ENCODE data around the gene STYK1.

STYK1 gene, protein sequence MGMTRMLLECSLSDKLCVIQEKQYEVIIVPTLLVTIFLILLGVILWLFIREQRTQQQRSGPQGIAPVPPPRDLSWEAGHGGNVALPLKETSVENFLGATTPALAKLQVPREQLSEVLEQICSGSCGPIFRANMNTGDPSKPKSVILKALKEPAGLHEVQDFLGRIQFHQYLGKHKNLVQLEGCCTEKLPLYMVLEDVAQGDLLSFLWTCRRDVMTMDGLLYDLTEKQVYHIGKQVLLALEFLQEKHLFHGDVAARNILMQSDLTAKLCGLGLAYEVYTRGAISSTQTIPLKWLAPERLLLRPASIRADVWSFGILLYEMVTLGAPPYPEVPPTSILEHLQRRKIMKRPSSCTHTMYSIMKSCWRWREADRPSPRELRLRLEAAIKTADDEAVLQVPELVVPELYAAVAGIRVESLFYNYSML

DNA sequence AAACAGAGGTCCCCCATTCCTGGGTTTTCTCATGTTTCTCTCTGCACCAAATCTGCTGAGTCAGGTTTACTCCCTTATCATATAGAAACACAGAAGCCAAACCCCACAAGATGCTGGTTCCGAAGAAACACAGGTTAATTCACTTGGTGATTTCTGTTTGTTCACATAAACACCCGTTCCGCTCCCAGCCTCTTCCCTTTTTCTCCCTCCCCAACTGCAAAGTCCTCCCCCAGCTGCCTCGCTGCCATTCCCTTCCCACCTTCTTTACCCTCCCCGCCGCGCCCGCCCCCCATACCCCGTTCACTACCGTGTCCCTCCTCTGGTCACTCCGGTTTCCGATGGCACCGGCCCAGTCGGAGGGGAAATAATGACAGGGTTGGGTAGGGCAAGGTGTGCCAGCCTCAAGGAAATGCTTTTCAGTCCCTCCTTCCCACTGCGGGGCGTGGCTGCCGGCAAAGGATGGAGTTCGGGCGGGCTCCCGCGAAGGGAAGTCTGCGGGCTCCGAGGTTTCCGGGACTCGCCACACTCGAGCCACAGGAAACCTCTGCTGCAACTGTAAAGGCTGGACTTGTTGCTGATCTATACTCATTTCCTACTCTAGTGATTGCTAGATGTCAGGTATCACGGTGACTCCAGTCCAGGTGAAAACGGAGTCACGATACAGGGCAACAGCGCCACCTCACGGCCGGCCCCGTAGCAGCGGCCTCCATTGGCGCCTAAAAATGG lies at the start of gene STYK1:
STYK1 (minus strand) TSS at position 394 of the 726 bp plus-strand sequence. CDS start 39,434 bp downstream, outside the sequence.
- peak; percentile 44 to 61 for DNase-seq

DNA sequence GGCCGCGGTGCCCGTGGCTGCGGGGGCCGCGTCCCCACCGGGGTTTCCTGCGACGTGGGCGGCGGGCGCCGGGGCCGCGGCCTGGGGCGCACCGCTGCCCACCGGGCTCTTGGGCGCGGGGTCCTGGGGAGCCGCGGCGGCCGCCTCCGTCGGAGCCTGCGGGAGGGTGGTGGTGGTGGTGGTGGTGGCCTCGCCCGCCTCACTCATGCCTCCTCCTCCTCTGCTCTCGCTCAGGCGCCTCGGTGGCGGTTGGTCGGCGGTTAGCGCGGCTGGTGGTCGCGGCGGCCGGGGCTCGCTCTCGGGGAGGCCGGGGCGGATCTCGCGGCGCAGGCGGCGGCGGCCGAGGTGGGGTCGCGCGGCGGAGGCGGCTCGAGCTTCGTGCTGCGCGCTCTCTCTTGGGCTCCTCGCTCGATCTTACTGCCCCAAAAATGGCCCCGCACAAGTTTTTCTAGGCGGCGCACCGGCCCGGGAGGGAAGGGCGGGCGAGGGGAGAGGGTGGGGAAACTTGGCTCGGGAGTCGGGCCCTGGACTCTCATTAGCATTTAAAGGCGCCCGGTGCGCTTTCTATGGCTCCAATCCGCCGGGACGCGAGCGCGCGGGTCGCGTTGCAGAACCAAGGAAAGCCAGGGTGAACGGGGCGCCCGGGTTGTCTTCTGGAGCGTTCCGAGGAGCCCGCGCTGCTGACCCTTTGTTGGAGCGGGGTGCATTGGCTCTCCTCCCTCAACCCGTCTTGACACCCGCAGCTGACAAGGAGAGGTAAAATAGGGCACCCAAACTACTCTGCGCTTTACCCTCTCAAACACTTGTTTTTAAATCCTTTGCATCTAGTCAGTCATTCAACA lies 49.3 kb upstream of the STYK1 start, which contains the start of gene YBX3:
YBX3 (minus strand) TSS at position 419 of the 842 bp plus-strand sequence; CDS start at position 207, 212 bp downstream.
- DNase-seq = peak; percentile 24 to 49

DNA sequence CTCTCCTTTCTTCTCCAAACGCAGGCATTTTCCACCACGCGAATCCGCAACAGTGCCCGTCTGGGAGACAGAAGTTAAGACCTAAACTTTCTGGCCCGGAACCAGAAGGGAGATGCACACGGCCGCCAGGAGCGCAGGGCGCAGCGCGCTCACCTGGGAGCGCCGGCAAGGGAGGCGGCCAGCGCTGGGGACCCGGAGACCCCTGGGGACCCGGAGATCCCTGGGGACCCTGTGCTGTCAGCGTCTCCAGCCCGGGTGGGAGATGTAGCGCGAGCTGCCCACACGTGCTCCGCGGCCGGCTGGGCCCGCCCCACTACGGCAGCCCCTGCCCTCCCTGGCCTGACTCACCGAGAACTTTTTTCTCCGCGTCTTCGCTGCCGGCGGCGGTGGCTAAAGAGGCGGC lies 48.7 kb upstream of the STYK1 start:
- peak; percentile 56 to 64 for DNase-seq

DNA sequence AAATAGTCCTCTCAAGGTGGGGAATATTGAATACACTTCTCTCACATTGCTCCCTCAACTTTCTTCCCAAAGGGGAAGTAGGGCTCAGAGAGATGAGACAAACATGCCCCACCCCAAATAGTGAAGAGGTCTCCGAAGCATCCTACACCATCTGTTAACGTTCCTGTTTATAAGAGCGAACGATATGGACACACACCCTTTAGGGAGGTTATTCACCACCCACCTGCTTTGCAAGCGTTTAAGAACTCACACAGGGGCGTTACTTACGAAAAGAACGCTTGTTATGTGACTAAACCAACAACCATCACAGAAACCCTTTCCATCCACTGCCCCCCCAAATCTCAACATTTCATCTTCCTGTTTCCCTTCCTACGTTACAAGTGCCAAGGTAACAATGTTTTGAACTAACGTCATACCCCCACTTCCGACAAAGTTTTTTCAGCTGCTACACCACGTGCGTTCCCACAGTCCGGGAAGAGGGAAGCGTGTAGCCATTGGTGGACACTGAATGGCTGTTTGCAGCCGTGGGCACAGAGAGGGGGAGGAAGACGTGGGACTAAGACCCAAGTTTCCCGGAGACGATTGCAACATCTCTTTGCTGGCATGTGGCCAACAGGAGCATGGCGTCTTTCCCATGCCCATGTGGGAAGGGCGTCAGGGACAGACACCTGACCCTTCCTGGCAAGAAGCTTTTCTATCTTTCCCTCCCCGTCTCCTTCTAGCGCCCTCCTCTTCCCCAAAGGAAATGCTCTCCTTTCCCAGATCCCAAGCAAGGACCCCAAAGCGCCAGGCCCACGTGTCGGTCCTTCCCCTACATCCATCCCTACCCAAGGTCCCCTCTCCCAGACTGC lies 48.0 kb upstream of the STYK1 start:
- peak; percentile 37 to 59 for DNase-seq

DNA sequence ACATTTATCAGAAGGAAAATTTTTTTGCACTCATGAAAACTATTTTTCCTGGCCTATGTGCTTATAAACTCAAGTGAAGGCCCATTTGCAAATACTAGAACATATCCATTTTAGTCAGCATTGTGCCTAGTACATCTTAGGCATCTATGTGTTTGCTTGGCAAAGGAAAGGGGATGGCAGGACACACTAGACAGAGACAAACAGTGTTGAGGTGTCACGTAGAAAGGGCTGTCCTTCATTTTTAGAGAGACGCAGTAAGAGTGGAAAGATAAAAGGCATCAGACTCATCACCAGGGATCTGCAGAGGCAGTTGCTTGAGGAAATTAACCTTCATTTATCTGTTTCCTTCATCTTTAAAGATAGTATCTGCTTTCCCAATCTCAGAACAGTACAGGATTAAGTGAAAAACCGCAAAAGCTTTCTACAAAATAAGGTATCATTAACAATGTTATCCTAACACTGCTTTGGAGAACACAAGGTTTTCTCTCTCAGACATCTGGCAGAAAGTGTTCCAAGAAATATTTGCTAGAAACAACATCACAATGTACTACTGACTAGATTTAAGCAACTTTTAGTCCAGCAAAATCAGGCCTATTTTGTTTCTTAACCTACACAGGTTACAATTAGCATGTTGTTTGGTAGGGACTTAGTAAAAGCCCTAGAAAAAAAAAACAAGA lies 47.3 kb upstream of the STYK1 start:
- DNase-seq = no peak

DNA sequence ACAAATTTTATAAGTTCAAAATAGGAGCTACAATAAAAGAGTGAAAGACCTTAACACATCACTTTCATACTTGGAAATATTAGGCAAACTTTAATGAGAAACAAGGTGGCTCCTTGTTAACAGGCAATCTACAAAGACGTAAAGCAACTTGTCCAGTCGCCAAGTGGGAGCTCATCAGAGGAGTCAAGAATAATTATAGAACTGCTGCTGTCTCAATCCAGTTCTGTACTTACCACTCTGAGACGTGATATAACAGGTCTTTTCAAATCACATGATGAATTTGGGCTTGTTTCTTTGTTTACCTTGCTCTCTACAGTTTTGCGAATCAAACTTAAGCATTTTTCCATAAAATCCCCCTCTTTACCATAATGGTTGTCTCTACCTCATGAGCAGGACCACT lies 45.6 kb upstream of the STYK1 start:
- DNase-seq = no peak

DNA sequence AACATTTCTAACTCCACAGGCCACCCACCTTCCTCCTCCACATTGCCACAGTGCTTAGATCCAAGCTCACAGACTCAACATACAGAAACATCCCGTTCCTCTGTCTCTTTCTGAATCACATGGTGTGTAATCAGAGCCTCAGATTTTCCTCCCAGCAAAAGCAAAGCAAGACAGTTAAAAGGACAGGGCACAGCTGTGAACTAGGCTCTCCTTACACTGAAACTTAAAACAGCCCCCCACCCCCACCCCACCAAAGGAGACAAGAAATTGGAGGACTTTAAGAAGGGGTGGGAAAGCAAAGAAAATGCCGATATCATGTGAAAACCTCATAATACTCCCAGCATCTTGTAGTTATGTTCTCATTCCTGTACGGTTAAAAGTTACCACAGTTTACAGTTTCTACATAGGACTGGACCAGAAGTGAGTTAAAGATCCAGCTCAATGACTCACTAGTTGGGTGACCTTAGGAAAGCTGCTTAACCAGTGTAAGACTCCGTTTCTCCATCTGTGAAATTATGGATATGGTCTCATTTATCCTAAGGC lies 44.5 kb upstream of the STYK1 start:
- DNase-seq = no peak

DNA sequence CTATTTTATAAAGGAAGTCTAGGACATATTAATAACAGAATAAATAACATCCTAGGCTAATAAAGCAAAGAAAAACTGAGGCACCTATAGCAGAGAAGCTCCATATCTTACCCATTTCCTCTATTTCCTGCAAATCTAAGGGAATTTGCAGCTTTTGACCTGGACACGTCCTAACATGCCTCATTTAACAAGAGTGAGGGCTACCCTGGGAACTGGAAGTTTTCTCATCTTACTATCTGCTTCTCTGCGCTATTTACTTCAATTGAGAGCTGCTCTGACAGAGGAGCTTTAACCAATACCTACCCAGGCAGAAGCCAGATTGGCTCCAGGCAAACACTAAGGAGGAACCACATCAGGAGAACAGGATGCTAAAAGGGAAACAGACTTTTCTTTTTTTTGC lies 43.6 kb upstream of the STYK1 start:
- no peak for DNase-seq

DNA sequence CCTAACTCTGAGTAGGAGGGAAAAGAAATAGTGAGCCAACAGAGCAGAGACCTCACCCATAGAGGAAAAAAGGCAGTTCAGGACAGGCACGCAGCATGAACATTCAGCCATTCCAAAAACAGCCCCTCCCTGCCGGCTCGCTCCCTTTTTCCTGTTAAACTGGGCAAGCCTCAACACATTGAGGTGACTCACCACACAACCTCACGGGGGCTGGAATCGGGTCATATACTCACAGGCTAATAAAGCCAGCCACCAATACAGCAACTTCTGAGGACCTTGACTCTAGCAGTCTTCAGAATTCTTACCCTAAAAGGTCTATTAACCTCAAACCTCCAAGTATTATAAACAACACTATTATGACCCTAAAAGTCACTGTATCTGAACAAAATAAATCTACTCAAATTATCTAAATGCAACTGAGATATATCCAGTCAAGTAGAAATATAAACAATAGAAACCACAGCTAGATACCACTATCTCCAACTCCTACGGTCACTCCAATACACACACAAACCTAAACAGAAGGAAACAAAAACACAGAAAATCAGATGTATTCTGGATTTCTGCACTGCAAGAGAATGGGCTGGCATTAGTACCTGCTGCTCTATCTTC lies 43.0 kb upstream of the STYK1 start:
- no peak for DNase-seq

DNA sequence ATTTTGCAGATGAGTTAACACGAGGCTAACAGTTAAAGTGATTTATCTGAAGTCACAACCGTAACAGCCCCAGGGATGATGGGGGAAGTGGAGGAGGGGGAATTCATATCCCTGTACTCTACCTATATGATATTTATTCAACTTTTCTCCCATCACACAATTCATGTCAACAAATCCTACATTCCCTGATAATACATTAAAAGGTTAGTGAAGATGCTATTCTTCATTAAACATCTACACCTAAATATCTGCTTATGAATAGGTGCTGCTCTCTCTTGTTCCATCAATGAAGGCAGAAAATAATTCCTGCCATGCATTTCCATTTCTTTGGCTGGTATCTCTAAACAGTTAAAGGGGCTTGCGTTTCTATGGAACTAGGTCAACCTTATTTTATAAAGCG lies 42.4 kb upstream of the STYK1 start:
- DNase-seq = no peak

DNA sequence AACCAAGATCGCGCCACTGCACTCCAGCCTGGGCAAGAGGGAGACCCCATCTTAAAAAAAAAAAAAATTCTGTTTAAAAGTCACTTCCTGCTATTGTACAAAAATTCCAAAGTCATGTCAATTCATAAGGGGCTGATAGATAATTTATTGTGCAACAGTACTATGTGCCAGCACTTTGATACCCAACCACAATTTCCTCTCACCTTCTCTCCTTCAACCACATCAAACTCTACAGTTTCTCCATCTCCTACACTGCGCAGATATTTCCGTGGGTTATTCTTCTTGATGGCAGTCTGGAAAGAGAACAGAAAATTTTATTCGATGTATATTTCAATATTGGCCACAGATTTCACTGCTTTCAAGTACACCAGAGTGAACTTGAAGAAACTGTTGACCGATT lies 41.6 kb upstream of the STYK1 start:
- peak in 1 of 2 experiments; percentile 9 for DNase-seq

DNA sequence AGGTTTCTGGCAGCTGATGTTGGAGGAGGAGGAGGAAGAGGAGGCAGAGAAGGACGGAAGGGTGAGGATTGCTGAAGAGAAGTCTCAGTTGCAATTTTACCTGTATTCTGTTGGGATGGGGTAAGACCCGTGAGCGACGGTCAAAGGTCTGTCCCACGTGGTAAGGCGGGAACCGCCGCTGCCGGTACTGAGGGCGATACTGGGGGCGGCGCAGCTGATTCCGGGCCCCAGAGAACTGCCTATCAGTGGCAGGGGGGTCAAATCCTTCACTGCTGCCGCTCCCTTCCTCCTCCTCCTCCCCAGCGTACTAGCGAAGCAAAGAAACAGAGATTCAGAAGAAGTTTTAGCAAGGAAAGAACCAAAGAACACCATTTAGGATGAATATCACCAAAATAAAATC lies 36.0 kb upstream of the STYK1 start:
- DNase-seq = no peak

DNA sequence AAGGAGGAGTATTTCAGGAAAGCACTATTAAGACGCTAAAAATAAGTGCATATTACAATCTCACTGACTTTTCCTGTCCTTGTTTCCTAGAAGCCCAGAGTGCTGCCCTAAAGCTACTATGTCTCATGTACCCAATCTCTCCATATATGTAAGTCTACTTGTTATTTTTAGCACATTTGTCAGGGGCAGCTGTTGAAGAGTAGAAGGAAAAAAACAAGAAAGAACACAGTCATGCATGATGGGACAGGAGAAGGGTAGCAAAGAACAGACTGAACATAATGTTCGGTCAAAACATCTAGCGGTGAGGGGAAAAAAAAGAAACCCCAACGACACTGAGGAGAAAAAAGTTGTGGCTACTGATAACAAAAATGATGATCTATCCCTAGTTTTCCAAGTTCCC lies 35.0 kb upstream of the STYK1 start:
- DNase-seq = no peak

DNA sequence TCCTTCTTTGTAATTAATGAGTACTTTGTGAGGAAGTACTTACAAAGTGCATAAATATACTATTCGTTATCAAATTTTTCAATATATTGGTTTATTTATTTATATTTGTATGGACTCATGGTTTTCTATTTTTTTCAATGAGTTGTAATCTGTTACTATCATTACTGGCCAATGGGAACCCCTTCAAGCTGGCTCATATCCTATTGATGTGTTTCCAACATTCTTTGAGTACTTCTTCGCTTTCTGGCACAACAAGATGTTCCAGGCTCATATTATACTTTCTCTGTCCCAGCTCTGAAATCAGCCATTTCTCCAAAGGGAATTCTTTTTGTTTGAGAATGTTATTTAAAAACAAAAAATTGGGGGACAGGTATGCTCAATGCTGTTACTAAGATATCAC lies 31.8 kb upstream of the STYK1 start:
- no peak for DNase-seq

DNA sequence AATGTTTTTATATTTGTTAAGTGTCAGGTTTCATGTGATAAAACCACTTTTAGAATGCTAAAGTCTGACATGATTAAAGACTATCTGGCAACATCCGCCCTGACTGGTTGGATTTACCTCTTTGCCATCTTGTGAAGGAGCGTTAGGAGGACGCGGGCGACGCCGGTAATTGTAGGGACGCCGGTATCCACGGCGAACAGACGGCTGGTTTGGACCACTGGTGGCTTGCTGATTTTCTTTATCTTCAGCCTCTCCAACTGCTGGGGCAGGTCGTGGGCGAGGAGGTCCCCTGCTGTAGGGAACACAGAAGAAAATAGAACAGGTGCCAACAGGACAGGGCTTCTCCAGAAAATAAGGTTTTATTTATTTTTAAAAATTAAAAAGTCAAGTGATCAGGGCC lies 28.0 kb upstream of the STYK1 start:
- DNase-seq = no peak

DNA sequence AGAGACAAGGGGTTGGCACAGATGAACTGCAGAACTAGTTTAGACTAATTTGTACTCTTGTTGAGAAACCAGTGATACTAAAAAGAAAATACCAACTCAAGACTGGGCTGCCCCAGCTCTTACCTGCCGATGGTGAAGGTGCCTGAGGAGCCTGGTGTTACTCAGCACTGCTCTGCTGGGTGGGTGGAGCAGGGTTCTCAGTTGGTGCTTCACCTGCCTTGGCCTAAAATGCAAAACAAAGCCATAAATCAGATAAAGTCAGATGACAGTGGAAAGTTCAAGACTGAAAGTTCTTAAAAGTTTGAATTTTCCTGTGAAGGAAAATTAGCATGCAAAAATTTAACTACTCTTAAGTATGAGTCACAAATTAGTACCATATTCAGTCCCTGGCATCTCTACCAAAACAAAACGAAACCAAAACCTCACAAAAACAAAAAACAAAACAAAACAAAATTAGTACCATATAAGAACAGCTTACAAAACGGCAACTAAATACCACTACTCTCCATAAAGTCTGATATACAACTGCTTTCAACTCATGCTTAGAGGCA lies 27.4 kb upstream of the STYK1 start:
- DNase-seq = peak; percentile 43 to 62

DNA sequence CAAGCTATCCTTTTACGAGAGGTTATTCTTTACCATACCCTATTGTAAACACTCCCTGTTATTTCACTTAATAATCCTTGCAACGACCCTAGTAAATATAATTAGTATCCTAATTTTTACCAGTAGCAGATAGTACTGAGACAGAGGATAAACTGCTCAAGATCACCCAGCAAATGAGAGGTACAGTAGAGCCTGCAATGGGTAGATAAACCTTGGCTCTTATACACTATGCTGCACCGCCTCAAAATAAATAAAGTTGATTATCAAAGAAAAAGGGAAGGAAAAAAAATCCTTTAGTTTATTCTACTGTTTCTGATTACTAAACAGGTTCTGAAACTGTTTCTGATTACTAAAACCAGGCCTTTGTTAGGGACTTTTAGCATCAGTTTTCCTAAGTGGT lies 26.7 kb upstream of the STYK1 start:
- DNase-seq = no peak

DNA sequence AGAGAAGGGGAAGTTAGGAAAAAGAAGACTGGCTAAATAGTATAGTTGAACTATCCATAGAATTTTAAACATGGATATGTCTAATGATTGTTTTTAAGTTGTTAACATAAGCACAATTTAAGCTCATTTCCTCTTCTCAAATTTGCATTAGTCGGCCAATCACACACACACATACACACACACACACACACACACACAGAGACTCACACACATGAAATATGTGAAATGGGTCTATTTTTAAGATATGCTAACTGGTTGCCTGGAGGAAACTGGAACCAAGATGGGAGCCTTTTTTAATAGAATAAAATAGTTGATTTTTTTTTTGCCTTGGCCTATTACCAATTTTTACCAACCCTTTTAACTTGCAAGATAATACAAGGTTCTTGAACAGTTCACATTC lies 24.0 kb upstream of the STYK1 start:
- no peak for DNase-seq

DNA sequence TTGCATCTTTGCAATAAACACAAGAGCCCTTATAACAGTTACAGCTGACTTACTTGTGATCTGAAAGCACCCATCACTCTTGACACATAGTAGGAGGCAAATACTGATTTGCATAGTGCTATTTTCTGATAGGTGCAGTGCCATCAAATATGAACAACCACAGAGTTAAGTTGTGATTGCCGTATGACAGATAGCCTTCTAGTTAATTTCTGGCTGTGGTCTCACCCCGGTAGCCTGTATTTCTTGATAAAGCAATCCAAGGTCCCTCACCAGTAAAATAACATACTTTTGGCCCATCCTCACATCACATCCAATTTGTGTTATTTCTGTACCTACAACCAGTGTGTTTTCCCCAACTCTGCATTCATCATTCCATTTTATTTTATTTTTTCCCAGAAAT lies 23.3 kb upstream of the STYK1 start:
- DNase-seq = no peak

DNA sequence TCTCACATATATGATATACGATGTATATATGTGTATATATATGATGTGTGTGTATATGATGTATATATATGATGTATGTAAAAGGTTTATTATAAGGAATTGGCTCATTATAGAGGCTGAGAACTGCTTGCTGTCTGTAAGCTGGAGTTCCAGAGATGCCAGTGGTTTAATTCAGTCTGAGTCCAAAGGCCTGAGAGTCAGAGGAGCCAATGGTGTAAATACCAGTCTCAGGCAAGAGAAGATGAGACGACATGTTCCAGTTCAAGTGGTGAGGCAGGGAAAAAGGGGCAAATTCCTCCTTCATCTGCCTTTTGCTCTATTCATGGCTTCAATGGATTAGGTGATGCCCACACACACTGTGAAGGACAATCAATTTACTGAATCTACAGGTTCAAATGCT lies 17.1 kb upstream of the STYK1 start:
- no peak for DNase-seq

DNA sequence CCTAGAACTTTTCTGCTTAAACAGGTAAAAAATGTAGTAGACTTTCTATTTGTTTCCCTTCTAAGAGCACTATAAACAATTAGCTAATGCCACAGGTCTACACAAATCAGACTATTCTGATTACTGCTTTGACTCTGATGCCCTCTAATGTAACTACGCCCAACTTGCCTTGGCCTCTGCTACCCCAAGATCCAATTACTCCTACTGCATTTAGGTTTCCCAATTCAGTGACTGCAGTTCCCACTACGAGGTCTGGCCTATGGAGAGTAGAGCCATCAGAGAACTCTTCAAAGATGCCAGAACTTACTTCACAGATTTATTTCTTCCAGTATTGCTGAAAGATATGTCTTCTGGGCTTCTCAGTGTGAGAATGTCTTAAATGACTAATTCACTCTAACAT lies 15.3 kb upstream of the STYK1 start:
- no peak for DNase-seq
